Sigmoid colon (tissue), 7 donors: ENCODE measurements around the gene CD3G. TPM values are rescaled to one million over a fixed set of nuclear protein-coding genes. Genes with fewer than 3 reads are reported as not detected.

Experiments
- DNase-seq: peaks from one replicate; pipeline ENCODE4 v3.0.0-alpha.2; 2019
- H3K27ac ChIP-seq, 4 donors: fragments of 200-600 bp; sonication (generic); one replicate each; pipeline ENCODE4 v1.5.1; 2016 to 2019; ENCODE audit warnings: mild to moderate bottlenecking in 1 of 4
- H3K27me3 ChIP-seq, 3 donors: fragments of 200-600 bp; sonication (generic); one replicate each; pipeline ENCODE4 v1.5.1; 2019; ENCODE audit warnings: mild to moderate bottlenecking in 1 of 3
- H3K36me3 ChIP-seq, 4 donors: fragments of 200-600 bp; sonication (generic); one replicate each; pipeline ENCODE4 v1.5.1; 2016 to 2019
- H3K4me1 ChIP-seq, 4 donors: fragments of 200-600 bp; sonication (generic); one replicate each; pipeline ENCODE4 v1.5.1; 2017 to 2019
- H3K4me3 ChIP-seq, 4 donors: fragments of 200-600 bp; sonication (generic); one replicate each; pipeline ENCODE4 v1.5.1; 2017 to 2019; ENCODE audit warnings: mild to moderate bottlenecking in 2 of 4, moderate library complexity in 1 of 4
- H3K9me3 ChIP-seq, 4 donors: fragments of 200-600 bp in 3 of 4; sonication (generic) in 3 of 4; one replicate each; pipeline versions ENCODE4 v1.5.1 to v1.6.1; 2013 to 2019
- CTCF ChIP-seq, 4 experiments: fragments of 450-650 bp in 3 of 4; fragments of 200-600 bp in 1 of 4; IDR thresholded peaks; one replicate each; pipeline ENCODE4 v1.5.1; 2016 to 2019; ENCODE audit warnings: antibody characterized with exemption in 4 of 4, mild to moderate bottlenecking in 3 of 4, moderate library complexity in 2 of 4
- EP300 ChIP-seq, 4 donors: sonication (generic); formaldehyde crosslinking; IDR thresholded peaks; one replicate each; pipeline ENCODE4 v1.6.1; 2017; ENCODE audit warnings: antibody characterized with exemption in 4 of 4
- POLR2A ChIP-seq, 2 donors: fragments of 450-650 bp; IDR thresholded peaks; one replicate each; pipeline ENCODE4 v1.6.1; 2016; ENCODE audit warnings: antibody characterized with exemption in 2 of 2, mild to moderate bottlenecking in 2 of 2, moderate library complexity in 2 of 2
- POLR2AphosphoS5 ChIP-seq, 4 donors: sonication (generic); formaldehyde crosslinking; IDR thresholded peaks; one replicate each; pipeline ENCODE4 v1.6.1; 2017; ENCODE audit warnings: antibody characterized with exemption in 4 of 4
- WGBS, 2 donors: extraction: QIAGEN DNeasy Blood & Tissue Kit; methylation state at CpG; one replicate each; pipeline ENCODE4 v1.1.7; 2013; 5-methylcytosine and 5-hydroxymethylcytosine counted together
- intact Hi-C: fragments of 100-400 bp; cut with DNase I; formaldehyde crosslinking; loops from one replicate; pipeline ENCODE4 v1.15.1; 2023
- polyA plus RNA-seq, 3 donors: library from polyadenylated mRNA; stranded (reverse); fragments of 200-250 nt; gene quantifications; one replicate each; pipeline ENCODE4 v1.2.3, GENCODE V29; 2013
- total RNA-seq, 4 donors: library from RNA; depleted of rRNA; stranded (reverse); fragments of >200 nt; gene quantifications; one replicate each; pipeline ENCODE4 v1.1.0, GENCODE V29; 2016
- donor health status: healthy with polysubstance abuse.
- donor health status: Bipolar disorder and iron deficiency.
- donor health status: healthy.

Gene CD3G
- total and polyA plus RNA-seq, 7 donors = 0.66 to 7.8 (median 2.1) TPM; not detected in 3

- H3K9me3 ChIP-seq = no peaks in the 10 kb centered on the region
- H3K36me3 ChIP-seq = no peaks in the 10 kb centered on the region
- no peak overlapping the region for H3K4me3 ChIP-seq
- H3K27me3 ChIP-seq = peaks cover 0 to 32% (median 23%) of the 10 kb centered on the region in 3 donors
- TF ChIP-seq EP300 (IDR thresholded peaks at IDR 0.05) (no peak), POLR2A (IDR thresholded peaks at IDR 0.05) (no peak), POLR2AphosphoS5 (IDR thresholded peaks at IDR 0.05) (no peak), CTCF (IDR thresholded peaks at IDR 0.05) (no peak)
- H3K27ac ChIP-seq = no peak overlapping the region
- 15 to 56% methylated on average over 3 of the region's 3 CpGs for WGBS, 2 donors
- no peak for DNase-seq
- peaks cover 0 to 9% (median 0%) of the 10 kb centered on the region in 4 donors for H3K4me1 ChIP-seq
- intact Hi-C loops = no loop called here
These were observed 33.2 kb upstream of the CD3G start for GRCh38 chr11:118310781-118311485.

GRCh38 chr11:118311518-118311917 lies 32.6 kb upstream of the CD3G start:
- Histone ChIP-seq H3K36me3 (no peaks in the 10 kb centered on the region), H3K9me3 (no peaks in the 10 kb centered on the region), H3K4me1 (peaks cover 0 to 13% (median 2%) of the 10 kb centered on the region in 4 donors), H3K27me3 (peaks cover 0 to 38% (median 25%) of the 10 kb centered on the region in 3 donors), H3K4me3 (no peak overlapping the region), H3K27ac (no peak overlapping the region)
- WGBS, 2 donors = 69 to 75% methylated on average over 4 of the region's 4 CpGs
- no peak for TF ChIP-seq POLR2AphosphoS5 (IDR thresholded peaks at IDR 0.05)
- TF ChIP-seq EP300 (IDR thresholded peaks at IDR 0.05) = no peak
- no peak for TF ChIP-seq CTCF (IDR thresholded peaks at IDR 0.05)
- TF ChIP-seq POLR2A (IDR thresholded peaks at IDR 0.05) = no peak
- intact Hi-C loops = no loop called here
- no peak for DNase-seq

- Histone ChIP-seq H3K27me3 (peaks cover 0 to 43% (median 25%) of the 10 kb centered on the region in 3 donors), H3K4me3 (no peak overlapping the region), H3K4me1 (peaks cover 0 to 17% (median 4%) of the 10 kb centered on the region in 4 donors), H3K36me3 (no peaks in the 10 kb centered on the region), H3K9me3 (no peaks in the 10 kb centered on the region), H3K27ac (no peak overlapping the region)
- DNase-seq = no peak
- no peak for TF ChIP-seq POLR2AphosphoS5 (IDR thresholded peaks at IDR 0.05)
- no peak for TF ChIP-seq CTCF (IDR thresholded peaks at IDR 0.05)
- TF ChIP-seq POLR2A (IDR thresholded peaks at IDR 0.05) = no peak
- TF ChIP-seq EP300 (IDR thresholded peaks at IDR 0.05) = no peak
- WGBS, 2 donors = 94 to 96% methylated on average over 2 of the region's 2 CpGs
- intact Hi-C loops = no loop called here
These were observed 31.8 kb upstream of the CD3G start for GRCh38 chr11:118312328-118312727.

- WGBS, 2 donors = 76 to 77% methylated on average over 4 of the region's 4 CpGs
- peaks cover 0 to 48% (median 25%) of the 10 kb centered on the region in 3 donors for H3K27me3 ChIP-seq
These were observed 30.9 kb upstream of the CD3G start for GRCh38 chr11:118313242-118313641.

More at GRCh38 chr11:118313242-118313641, 30.9 kb upstream of the CD3G start:
- TF ChIP-seq POLR2A (IDR thresholded peaks at IDR 0.05) (no peak), POLR2AphosphoS5 (IDR thresholded peaks at IDR 0.05) (no peak), EP300 (IDR thresholded peaks at IDR 0.05) (no peak), CTCF (IDR thresholded peaks at IDR 0.05) (no peak)
- Histone ChIP-seq H3K27ac (no peak overlapping the region), H3K4me1 (peaks cover 0 to 17% (median 4%) of the 10 kb centered on the region in 4 donors), H3K4me3 (no peak overlapping the region), H3K36me3 (no peaks in the 10 kb centered on the region), H3K9me3 (no peaks in the 10 kb centered on the region)
- DNase-seq = no peak
- intact Hi-C loops = no loop called here
